Sigmoid colon (tissue), 4 donors: ENCODE results near the gene ANGPTL2.

Experiments used
- POLR2A ChIP-seq, 2 donors: fragments of 450-650 bp; IDR thresholded peaks; one replicate each; pipeline ENCODE4 v1.6.1; 2016; ENCODE audit warnings: antibody characterized with exemption in 2 of 2, mild to moderate bottlenecking in 2 of 2, moderate library complexity in 2 of 2
- POLR2AphosphoS5 ChIP-seq, 4 donors: sonication (generic); formaldehyde crosslinking; IDR thresholded peaks; one replicate each; pipeline ENCODE4 v1.6.1; 2017; ENCODE audit warnings: antibody characterized with exemption in 4 of 4
- TF ChIP-seq, protein P1 (sequence below), 4 experiments: fragments of 450-650 bp in 3 of 4; fragments of 200-600 bp in 1 of 4; IDR thresholded peaks; one replicate each; pipeline ENCODE4 v1.5.1; 2016 to 2019; ENCODE audit warnings: antibody characterized with exemption in 4 of 4, mild to moderate bottlenecking in 3 of 4, moderate library complexity in 2 of 4

DNA sequence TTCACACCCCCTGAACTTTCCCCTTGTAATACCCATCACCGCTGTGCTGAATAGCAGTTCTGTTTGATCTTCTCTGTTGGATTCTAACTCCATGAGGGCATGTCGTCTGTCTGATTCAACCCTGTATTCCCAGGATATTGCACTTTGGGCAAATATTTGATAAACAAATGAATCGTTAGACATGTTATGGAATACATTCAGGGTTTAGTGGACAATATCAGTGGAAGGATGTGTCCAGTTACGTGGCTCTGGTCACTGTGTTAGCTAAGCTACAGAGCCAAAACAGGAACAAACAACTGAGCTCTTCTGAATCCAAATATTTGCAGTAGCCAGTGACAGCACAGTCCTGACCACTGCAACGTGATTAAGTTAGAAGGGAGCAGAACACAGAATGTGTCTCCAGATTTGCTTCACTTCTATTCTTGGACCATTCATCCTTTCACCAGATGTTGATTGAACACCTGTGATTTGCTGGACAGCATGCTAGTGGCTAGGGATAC lies 13.2 kb downstream of the ANGPTL2 start:
- TF ChIP-seq, protein P1, sequence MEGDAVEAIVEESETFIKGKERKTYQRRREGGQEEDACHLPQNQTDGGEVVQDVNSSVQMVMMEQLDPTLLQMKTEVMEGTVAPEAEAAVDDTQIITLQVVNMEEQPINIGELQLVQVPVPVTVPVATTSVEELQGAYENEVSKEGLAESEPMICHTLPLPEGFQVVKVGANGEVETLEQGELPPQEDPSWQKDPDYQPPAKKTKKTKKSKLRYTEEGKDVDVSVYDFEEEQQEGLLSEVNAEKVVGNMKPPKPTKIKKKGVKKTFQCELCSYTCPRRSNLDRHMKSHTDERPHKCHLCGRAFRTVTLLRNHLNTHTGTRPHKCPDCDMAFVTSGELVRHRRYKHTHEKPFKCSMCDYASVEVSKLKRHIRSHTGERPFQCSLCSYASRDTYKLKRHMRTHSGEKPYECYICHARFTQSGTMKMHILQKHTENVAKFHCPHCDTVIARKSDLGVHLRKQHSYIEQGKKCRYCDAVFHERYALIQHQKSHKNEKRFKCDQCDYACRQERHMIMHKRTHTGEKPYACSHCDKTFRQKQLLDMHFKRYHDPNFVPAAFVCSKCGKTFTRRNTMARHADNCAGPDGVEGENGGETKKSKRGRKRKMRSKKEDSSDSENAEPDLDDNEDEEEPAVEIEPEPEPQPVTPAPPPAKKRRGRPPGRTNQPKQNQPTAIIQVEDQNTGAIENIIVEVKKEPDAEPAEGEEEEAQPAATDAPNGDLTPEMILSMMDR (IDR thresholded peaks at IDR 0.05): no peak
- TF ChIP-seq POLR2A (IDR thresholded peaks at IDR 0.05) (no peak), POLR2AphosphoS5 (IDR thresholded peaks at IDR 0.05) (peak in 1 of 4 donors; percentile 21)
